ENCODE measurements around the gene CADM2.

CADM2 gene

DNA sequence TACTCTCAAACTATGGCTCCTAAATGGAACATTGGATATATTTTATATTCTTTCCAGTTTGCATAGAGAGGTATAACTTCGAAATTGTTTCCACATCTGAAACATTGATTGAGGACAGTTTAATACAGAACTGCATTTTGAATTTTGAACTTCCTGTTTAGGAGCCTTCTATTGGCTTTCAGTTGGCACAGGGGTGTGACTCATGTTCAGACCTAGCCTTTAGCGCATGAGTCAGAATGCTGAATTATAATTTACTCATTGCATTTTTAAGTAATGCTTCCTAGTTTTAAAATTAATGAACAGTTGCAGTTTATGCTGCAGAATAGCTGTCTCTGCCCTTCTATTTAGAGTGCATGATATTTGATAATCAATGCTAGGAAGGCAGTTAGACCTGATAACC is 751.7 kb downstream of the CADM2 start:
- Histone ChIP-seq H3K4me1 (ENCODE audit: control insufficient read depth, insufficient read depth, low read length) (peaks cover 27% of the 10 kb centered on the region), H3K36me3 (ENCODE audit: control insufficient read depth, insufficient read depth, low read length) (no peaks in the 10 kb centered on the region), H3K27ac (ENCODE audit: low read depth, low read length) (no peak overlapping the region), H3K9me3 (ENCODE audit: control insufficient read depth, insufficient read depth, low read length) (no peaks in the 10 kb centered on the region), H3K4me3 (ENCODE audit: low read depth, low read length) (no peak overlapping the region), H3K9ac (ENCODE audit: low read depth, low read length) (no peak overlapping the region), H3K27me3 (ENCODE audit: control insufficient read depth, insufficient read depth, low read length) (no peaks in the 10 kb centered on the region)

DNA sequence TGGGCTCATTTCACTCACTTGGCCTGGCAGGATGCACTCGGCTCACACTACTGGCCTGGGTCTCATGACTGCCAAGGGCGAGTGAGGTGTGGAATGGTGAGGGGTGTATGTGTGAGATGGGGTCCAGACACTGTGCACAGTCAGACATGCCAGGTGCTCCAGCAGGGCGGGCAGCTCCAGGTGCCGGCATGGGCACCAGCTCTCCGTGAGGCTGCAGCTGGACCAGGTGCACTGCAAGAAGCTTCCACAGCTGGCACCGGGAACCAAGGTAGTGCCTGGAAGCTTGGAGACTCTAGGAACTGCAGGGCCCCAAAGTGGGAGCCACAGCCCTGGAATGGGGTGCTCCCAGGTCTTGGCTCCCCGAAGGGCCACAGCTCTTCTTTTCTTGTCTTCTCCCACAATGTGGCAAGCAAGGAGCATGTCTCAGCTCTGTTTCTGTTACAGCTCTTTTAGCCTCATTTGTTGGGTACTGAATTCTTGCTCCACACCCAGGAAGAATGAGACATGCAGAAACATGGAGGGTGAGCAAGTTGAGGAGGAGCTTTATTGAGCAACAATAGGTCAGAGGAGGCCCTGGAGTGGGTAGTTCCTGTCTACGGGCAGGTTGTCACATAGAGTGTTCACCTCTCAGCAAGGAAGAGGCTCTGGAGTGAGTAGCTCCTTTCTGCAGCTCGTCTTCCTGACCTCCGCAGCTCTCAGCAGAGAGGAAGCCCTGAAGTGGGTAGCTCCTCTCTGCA is 762.8 kb downstream of the CADM2 start:
- H3K36me3 ChIP-seq (ENCODE audit: control insufficient read depth, insufficient read depth, low read length) = no peaks in the 10 kb centered on the region
- no peaks in the 10 kb centered on the region for H3K27me3 ChIP-seq (ENCODE audit: control insufficient read depth, insufficient read depth, low read length)
- H3K4me1 ChIP-seq (ENCODE audit: control insufficient read depth, insufficient read depth, low read length) = no peaks in the 10 kb centered on the region
- H3K9me3 ChIP-seq (ENCODE audit: control insufficient read depth, insufficient read depth, low read length) = peaks cover 17% of the 10 kb centered on the region
- no peak overlapping the region for H3K9ac ChIP-seq (ENCODE audit: low read depth, low read length)
- H3K4me3 ChIP-seq (ENCODE audit: low read depth, low read length) = no peak overlapping the region
- no peak overlapping the region for H3K27ac ChIP-seq (ENCODE audit: low read depth, low read length)

DNA sequence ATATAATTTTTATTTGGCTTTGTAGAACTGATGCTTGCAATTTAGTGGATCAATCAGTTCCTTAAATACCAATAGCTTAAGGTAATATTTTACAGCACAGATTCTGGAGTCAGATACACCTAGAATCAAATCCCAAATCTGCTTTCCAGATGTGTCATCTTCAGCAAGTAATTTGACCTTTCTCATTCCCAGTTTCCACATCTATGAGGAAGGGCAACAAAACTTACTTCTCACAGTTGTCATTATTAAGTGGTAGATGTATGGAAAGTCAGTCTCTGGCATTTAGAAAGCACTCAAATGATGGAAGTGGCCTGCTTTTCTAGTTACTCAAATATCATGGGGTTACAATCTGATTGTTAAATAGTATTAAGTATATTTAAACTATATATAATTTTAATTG is 767.0 kb downstream of the CADM2 start:
- H3K4me3 ChIP-seq (ENCODE audit: low read depth, low read length) = no peak overlapping the region
- no peak overlapping the region for H3K9ac ChIP-seq (ENCODE audit: low read depth, low read length)
- H3K4me1 ChIP-seq (ENCODE audit: control insufficient read depth, insufficient read depth, low read length) = no peaks in the 10 kb centered on the region
- H3K9me3 ChIP-seq (ENCODE audit: control insufficient read depth, insufficient read depth, low read length) = peaks cover 16% of the 10 kb centered on the region
- H3K36me3 ChIP-seq (ENCODE audit: control insufficient read depth, insufficient read depth, low read length) = no peaks in the 10 kb centered on the region
- H3K27ac ChIP-seq (ENCODE audit: low read depth, low read length) = no peak overlapping the region
- H3K27me3 ChIP-seq (ENCODE audit: control insufficient read depth, insufficient read depth, low read length) = no peaks in the 10 kb centered on the region

DNA sequence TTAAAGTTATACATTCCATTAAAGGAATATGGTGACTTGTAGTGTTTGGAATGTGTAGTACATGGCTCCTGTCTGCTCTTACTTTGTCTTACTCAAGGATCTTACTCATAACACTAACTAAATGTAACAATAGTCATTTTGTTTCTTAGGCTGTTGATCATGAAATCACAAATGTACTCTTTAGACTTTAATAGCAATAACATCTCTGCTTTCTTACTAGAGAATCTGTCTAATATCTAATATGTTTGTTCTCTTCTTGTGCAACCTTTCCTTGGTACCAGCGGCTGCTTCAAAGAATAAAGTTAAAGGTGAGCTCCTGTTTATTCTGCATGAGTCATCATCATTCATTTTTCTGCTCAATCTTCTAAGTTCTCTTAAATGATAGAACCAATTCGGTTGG is 767.5 kb downstream of the CADM2 start:
- no peak overlapping the region for H3K27ac ChIP-seq (ENCODE audit: low read depth, low read length)
- H3K4me3 ChIP-seq (ENCODE audit: low read depth, low read length) = no peak overlapping the region
- H3K9ac ChIP-seq (ENCODE audit: low read depth, low read length) = no peak overlapping the region

DNA sequence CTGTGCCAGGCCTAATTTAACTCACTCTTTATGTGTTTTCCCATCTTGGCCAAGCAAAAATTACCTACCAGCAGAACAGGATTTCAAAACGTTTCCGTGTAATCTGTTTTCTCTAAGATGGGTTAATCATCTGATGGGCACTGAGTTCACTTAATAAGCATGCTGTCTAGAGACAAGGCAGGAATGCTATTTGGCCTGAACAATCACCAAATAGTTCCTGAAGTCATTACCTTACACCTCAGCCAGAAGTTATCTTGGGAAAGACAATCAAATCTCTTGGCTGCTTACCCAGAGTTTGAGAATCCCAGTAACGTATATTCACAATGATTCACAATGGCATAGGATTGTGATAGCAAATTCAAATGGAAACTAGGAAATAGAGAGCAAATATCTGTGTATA is 779.1 kb downstream of the CADM2 start:
- Histone ChIP-seq H3K27me3 (ENCODE audit: control insufficient read depth, insufficient read depth, low read length) (no peaks in the 10 kb centered on the region), H3K4me3 (ENCODE audit: low read depth, low read length) (no peak overlapping the region), H3K4me1 (ENCODE audit: control insufficient read depth, insufficient read depth, low read length) (peaks cover 5% of the 10 kb centered on the region; the same call in 1 of the 2 replicates), H3K36me3 (ENCODE audit: control insufficient read depth, insufficient read depth, low read length) (no peaks in the 10 kb centered on the region), H3K9me3 (ENCODE audit: control insufficient read depth, insufficient read depth, low read length) (no peaks in the 10 kb centered on the region), H3K27ac (ENCODE audit: low read depth, low read length) (no peak overlapping the region), H3K9ac (ENCODE audit: low read depth, low read length) (no peak overlapping the region)

More for the DNA sequence above, 767.5 kb downstream of the CADM2 start:
- Histone ChIP-seq H3K9me3 (ENCODE audit: control insufficient read depth, insufficient read depth, low read length) (peaks cover 13% of the 10 kb centered on the region), H3K4me1 (ENCODE audit: control insufficient read depth, insufficient read depth, low read length) (no peaks in the 10 kb centered on the region), H3K36me3 (ENCODE audit: control insufficient read depth, insufficient read depth, low read length) (no peaks in the 10 kb centered on the region), H3K27me3 (ENCODE audit: control insufficient read depth, insufficient read depth, low read length) (no peaks in the 10 kb centered on the region)

DNA sequence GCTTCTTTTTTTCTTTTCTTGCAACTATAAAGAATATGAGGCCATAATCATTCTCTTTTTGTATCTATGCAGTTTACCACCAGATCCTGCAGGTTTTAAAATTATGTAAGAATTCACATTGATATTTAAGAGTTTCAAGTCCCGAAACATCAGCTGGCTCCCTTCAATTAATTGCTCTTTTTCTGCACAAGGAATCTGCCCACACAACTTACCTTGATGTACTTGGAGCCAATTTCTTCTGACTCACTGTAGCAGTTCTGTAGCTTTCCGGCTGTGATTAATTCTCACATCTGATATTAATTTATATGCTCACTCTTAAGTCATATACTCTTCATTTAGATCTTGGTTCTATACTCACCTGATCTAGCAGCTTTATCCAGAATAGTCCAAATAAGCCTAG is 781.8 kb downstream of the CADM2 start:
- H3K9me3 ChIP-seq (ENCODE audit: control insufficient read depth, insufficient read depth, low read length) = no peaks in the 10 kb centered on the region
- no peaks in the 10 kb centered on the region for H3K36me3 ChIP-seq (ENCODE audit: control insufficient read depth, insufficient read depth, low read length)
- H3K9ac ChIP-seq (ENCODE audit: low read depth, low read length) = no peak overlapping the region
- H3K27me3 ChIP-seq (ENCODE audit: control insufficient read depth, insufficient read depth, low read length) = no peaks in the 10 kb centered on the region
- peaks cover 9% of the 10 kb centered on the region for H3K4me1 ChIP-seq (ENCODE audit: control insufficient read depth, insufficient read depth, low read length)
- H3K4me3 ChIP-seq (ENCODE audit: low read depth, low read length) = no peak overlapping the region
- no peak overlapping the region for H3K27ac ChIP-seq (ENCODE audit: low read depth, low read length)

DNA sequence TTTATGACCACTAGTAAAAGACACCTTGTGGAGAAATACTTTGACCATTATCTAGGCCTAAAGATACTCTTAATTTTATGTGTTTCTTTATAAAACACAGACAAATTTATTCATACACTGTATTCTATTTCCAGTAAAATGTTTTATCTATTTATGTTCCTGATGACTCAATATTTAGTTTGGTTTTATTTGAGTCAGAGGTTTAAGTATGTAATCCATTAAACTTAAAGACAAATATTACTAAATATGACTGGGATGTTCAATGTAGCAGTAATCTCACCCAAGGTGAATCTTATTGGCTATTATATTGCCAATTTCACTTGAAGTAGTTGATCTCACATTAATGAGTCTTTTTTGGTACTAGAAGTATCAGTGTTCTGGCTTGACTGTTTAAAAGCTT is 799.7 kb downstream of the CADM2 start:
- Histone ChIP-seq H3K27ac (ENCODE audit: low read depth, low read length) (no peak overlapping the region), H3K4me3 (ENCODE audit: low read depth, low read length) (no peak overlapping the region), H3K9me3 (ENCODE audit: control insufficient read depth, insufficient read depth, low read length) (no peaks in the 10 kb centered on the region), H3K9ac (ENCODE audit: low read depth, low read length) (no peak overlapping the region), H3K36me3 (ENCODE audit: control insufficient read depth, insufficient read depth, low read length) (no peaks in the 10 kb centered on the region), H3K4me1 (ENCODE audit: control insufficient read depth, insufficient read depth, low read length) (no peaks in the 10 kb centered on the region), H3K27me3 (ENCODE audit: control insufficient read depth, insufficient read depth, low read length) (no peaks in the 10 kb centered on the region)

DNA sequence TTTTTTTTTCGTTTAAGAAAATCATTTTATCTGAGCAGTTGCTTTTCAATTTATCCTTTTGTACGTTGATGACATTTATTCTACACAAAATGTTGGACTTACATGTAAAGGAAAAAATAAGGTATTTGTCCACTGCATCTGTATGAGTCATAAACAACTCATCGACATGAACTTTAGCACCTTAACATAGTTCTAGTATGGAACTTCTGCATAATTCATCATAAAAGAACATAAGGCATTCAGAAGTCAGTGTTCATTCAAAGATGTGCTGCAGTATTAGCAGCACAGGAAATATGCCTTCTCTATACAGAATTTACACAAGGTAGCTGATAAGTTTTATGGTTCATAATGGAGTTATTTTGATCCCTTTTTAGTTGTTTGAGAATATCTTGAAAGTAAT is 801.6 kb downstream of the CADM2 start:
- Histone ChIP-seq H3K9me3 (ENCODE audit: control insufficient read depth, insufficient read depth, low read length) (no peaks in the 10 kb centered on the region), H3K27ac (ENCODE audit: low read depth, low read length) (no peak overlapping the region), H3K4me1 (ENCODE audit: control insufficient read depth, insufficient read depth, low read length) (peaks cover 8% of the 10 kb centered on the region; the same call in 1 of the 2 replicates), H3K4me3 (ENCODE audit: low read depth, low read length) (no peak overlapping the region), H3K36me3 (ENCODE audit: control insufficient read depth, insufficient read depth, low read length) (no peaks in the 10 kb centered on the region), H3K27me3 (ENCODE audit: control insufficient read depth, insufficient read depth, low read length) (no peaks in the 10 kb centered on the region), H3K9ac (ENCODE audit: low read depth, low read length) (no peak overlapping the region)

DNA sequence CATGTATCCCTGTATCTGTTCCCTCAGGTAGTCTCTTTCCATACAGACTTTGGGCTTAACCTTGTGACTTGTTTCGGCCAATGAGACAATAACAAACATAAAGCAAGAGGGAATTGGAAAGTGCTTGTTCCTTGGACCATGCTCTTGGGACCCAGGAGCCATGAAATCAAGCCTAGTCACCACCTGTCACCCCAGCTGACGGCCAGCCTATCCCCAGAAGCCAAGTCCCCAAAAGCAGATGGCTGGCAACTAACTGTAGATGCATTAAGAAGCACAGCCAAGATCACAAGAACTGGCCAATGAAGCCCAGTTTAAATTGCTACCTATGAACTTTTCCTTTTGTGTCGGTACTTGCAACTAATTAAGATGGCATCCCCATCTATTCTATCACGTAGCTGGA is 822.0 kb downstream of the CADM2 start:
- Histone ChIP-seq H3K9me3 (ENCODE audit: control insufficient read depth, insufficient read depth, low read length) (no peaks in the 10 kb centered on the region), H3K36me3 (ENCODE audit: control insufficient read depth, insufficient read depth, low read length) (no peaks in the 10 kb centered on the region), H3K4me1 (ENCODE audit: control insufficient read depth, insufficient read depth, low read length) (no peaks in the 10 kb centered on the region), H3K4me3 (ENCODE audit: low read depth, low read length) (no peak overlapping the region), H3K27ac (ENCODE audit: low read depth, low read length) (no peak overlapping the region), H3K9ac (ENCODE audit: low read depth, low read length) (no peak overlapping the region), H3K27me3 (ENCODE audit: control insufficient read depth, insufficient read depth, low read length) (no peaks in the 10 kb centered on the region)

DNA sequence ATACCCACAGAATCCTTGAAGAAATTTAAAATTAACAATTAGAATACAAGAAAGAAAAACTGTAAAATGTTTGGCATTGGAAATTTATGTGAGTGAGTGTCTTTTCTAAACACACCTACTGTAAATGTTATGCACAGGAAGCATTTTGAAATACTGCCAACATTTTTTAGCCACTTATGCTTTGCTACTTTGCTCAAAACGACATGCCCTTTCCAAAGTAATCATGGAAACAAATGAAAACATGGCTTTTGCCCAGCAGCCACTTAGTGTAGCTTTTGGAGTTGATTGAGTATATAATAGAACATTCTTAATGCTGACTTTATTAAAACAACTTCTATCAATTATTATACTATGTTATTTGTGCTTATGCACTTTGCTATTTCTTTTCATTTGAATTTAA is 823.0 kb downstream of the CADM2 start:
- no peaks in the 10 kb centered on the region for H3K27me3 ChIP-seq (ENCODE audit: control insufficient read depth, insufficient read depth, low read length)
- H3K9me3 ChIP-seq (ENCODE audit: control insufficient read depth, insufficient read depth, low read length) = no peaks in the 10 kb centered on the region
- no peak overlapping the region for H3K4me3 ChIP-seq (ENCODE audit: low read depth, low read length)
- no peak overlapping the region for H3K27ac ChIP-seq (ENCODE audit: low read depth, low read length)
- H3K4me1 ChIP-seq (ENCODE audit: control insufficient read depth, insufficient read depth, low read length) = no peaks in the 10 kb centered on the region
- no peak overlapping the region for H3K9ac ChIP-seq (ENCODE audit: low read depth, low read length)
- H3K36me3 ChIP-seq (ENCODE audit: control insufficient read depth, insufficient read depth, low read length) = no peaks in the 10 kb centered on the region

DNA sequence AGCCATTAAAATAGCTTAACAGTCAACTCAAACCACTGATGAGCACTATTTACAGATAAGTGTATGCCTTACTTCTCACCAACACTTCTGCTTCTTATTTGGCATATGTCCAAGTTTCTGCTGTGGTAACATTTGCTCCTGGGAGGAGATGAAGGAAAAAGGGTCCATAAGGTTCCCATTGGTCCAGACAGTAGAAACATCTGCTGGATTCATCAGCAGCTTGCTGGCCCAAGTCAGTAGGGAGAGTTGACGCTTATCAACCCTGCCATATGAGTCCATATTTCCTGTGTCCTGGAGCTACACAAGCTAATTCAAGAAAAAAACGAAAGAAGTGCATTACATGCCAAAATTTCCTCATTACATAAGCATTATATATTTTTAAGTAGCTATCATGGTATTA is 824.5 kb downstream of the CADM2 start:
- no peak overlapping the region for H3K4me3 ChIP-seq (ENCODE audit: low read depth, low read length)
- no peak overlapping the region for H3K27ac ChIP-seq (ENCODE audit: low read depth, low read length)

More for the DNA sequence above, 824.5 kb downstream of the CADM2 start:
- no peaks in the 10 kb centered on the region for H3K4me1 ChIP-seq (ENCODE audit: control insufficient read depth, insufficient read depth, low read length)
- no peaks in the 10 kb centered on the region for H3K9me3 ChIP-seq (ENCODE audit: control insufficient read depth, insufficient read depth, low read length)
- no peak overlapping the region for H3K9ac ChIP-seq (ENCODE audit: low read depth, low read length)
- H3K27me3 ChIP-seq (ENCODE audit: control insufficient read depth, insufficient read depth, low read length) = no peaks in the 10 kb centered on the region
- H3K36me3 ChIP-seq (ENCODE audit: control insufficient read depth, insufficient read depth, low read length) = no peaks in the 10 kb centered on the region

Data from HUES48 (cell line).